SK-N-MC (cell line): ENCODE results near the gene AQP3.

Experiments
- EZH2 ChIP-seq: fragments of 200-600 bp; sonication (generic); IDR thresholded peaks from one replicate; pipeline ENCODE4 v1.6.1; 2017; ENCODE audit warnings: antibody characterized with exemption
- FOXP2 ChIP-seq: optimal IDR thresholded peaks from 2 replicates; pipeline ENCODE3; 2011; ENCODE audit warnings: mild to moderate bottlenecking, moderate library complexity; ENCODE audit not compliant: insufficient read depth; ENCODE audit errors: extremely low read length, control extremely low read depth
- POLR2AphosphoS5 ChIP-seq: IDR thresholded peaks from 2 replicates; pipeline ENCODE4 v1.6.1; 2012; ENCODE audit warnings: mild to moderate bottlenecking, low read depth, low read length, borderline replicate concordance

DNA sequence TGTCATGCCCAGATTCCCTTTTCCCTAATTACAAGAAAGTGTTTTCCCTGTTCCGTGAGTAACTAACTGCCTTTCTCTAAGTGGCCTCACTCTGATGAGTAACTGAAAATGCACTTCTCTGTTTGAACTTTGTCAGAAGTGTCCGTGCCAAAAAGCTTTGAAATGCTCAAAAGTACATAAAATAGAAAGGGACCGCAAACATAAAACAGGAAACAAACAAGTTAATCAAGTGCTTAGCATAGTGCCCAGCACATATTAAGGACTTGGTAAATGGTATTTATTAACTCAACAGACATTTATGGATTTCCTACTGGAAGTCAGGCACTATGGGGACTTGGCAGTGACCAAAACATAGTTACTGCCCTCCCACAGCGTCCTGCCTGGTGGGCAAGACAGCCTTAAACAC, 22.3 kb downstream of the AQP3 start:
- TF ChIP-seq POLR2AphosphoS5 (no peak), EZH2 (no peak), FOXP2 (no peak)
